Measurements from ENCODE around the gene MLXIP. TPM values are rescaled to one million over a fixed set of nuclear protein-coding genes. Genes with fewer than 3 reads are reported as not detected.
A peak's percentile ranks its signal among the peaks of the same experiment; 100 is the strongest.

MLXIP gene
- total and polyA plus RNA-seq, 9 of the 15 experiments (the other 6 are each of a cell fraction or from before 2014, with no cell fraction given) = 2.2 to 66.3 (median 18.1) TPM

- TF ChIP-seq VEZF1 (CRISPR knock-in tag; IDR thresholded peaks at IDR 0.05) (peak; percentile 60), PBX2 (CRISPR knock-in tag; IDR thresholded peaks at IDR 0.05; ENCODE audit: low read depth) (no peak), PBX2 (tag; conservative IDR thresholded peaks at IDR 0.05; ENCODE audit: low read depth) (peak; percentile 45; the same call in 1 of the 2 replicates), TAL1 (IDR thresholded peaks at IDR 0.05) (peak; percentile 72), MTA2 (IDR thresholded peaks at IDR 0.05; ENCODE audit: low read depth) (peak; percentile 37), GABPA (tag; conservative IDR thresholded peaks at IDR 0.05; ENCODE audit: low read depth) (0 out of 2 replicates have a peak, but pooled peaks have one; percentile 32), CBFA2T2 (conservative IDR thresholded peaks at IDR 0.05) (peak; percentile 85), GABPB2 (CRISPR knock-in tag; conservative IDR thresholded peaks at IDR 0.05) (no peak), GABPB1 (CRISPR knock-in tag; IDR thresholded peaks at IDR 0.05) (no peak), MEIS2 (IDR thresholded peaks at IDR 0.05; ENCODE audit: partially characterized antibody) (peak; percentile 84), SMARCA4 (IDR thresholded peaks at IDR 0.05) (peak; percentile 54; the same call in 1 of the 2 replicates), MEF2D (tag; conservative IDR thresholded peaks at IDR 0.05; ENCODE audit: low read depth) (no peak), REST (IDR thresholded peaks at IDR 0.05; ENCODE audit: borderline replicate concordance) (no peak), REST (CRISPR knock-in tag; IDR thresholded peaks at IDR 0.05; ENCODE audit: low read depth) (no peak), GATA2 (CRISPR knock-in tag; IDR thresholded peaks at IDR 0.05) (peak; percentile 59), TCF3 (CRISPR knock-in tag; IDR thresholded peaks at IDR 0.05) (peak; percentile 74), BRD9 (IDR thresholded peaks at IDR 0.05; ENCODE audit: low read depth, partially characterized antibody) (no peak), DPF2 (IDR thresholded peaks at IDR 0.05) (peak; percentile 58; the same call in 1 of the 2 replicates)
Measured at GRCh38 chr12:122155705-122156104, 77.1 kb downstream of the MLXIP start (continued).

Data from K562 (cell line).